ENCODE measurements around the gene INO80D. TPM values are rescaled to one million over a fixed set of nuclear protein-coding genes. Genes with fewer than 3 reads are reported as not detected.

INO80D gene
- total RNA-seq, 1 donor from 2014 or later = 29.4 TPM

DNA sequence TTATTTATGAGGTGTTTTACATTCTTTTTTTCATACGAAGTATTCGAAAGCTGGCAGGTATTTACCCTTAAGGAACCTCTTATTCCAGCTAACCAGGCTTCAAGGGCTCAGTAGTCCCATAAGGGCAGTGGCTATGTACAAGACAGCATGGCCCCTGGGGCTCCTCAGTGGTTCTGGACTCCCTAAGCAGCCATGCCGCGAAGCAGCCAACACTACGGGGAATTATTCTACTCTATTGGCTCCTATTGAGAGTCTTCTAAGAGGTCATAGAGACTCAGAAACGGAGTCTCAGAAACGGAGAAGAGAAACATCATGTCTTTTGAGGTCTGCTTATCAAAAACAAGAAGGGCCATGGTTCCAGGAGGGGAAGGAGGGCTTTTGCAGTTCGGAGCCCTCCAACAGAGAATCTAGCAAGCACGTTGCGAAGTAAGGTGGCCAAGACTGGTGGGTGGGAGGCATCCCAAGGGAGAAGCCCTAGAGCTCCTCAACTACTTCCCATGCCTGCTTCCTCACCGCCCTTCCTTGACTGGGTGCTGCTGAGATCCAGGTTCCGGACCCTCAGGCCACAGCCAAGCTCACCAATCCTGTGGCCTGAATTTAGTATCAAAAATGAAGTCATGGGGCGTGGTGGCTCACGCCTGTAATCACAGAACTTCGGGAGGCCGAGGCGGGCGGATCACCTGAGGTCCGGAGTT lies 109.7 kb downstream of the INO80D start:
- Histone ChIP-seq H3K4me3 (no peak overlapping the region), H3K27ac (no peak overlapping the region), H3K27me3 (no peaks in the 10 kb centered on the region), H3K36me3 (no peaks in the 10 kb centered on the region), H3K9me3 (no peaks in the 10 kb centered on the region), H3K4me1 (peaks cover 11% of the 10 kb centered on the region)
- no peak for DNase-seq
- TF ChIP-seq, protein P1, sequence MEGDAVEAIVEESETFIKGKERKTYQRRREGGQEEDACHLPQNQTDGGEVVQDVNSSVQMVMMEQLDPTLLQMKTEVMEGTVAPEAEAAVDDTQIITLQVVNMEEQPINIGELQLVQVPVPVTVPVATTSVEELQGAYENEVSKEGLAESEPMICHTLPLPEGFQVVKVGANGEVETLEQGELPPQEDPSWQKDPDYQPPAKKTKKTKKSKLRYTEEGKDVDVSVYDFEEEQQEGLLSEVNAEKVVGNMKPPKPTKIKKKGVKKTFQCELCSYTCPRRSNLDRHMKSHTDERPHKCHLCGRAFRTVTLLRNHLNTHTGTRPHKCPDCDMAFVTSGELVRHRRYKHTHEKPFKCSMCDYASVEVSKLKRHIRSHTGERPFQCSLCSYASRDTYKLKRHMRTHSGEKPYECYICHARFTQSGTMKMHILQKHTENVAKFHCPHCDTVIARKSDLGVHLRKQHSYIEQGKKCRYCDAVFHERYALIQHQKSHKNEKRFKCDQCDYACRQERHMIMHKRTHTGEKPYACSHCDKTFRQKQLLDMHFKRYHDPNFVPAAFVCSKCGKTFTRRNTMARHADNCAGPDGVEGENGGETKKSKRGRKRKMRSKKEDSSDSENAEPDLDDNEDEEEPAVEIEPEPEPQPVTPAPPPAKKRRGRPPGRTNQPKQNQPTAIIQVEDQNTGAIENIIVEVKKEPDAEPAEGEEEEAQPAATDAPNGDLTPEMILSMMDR (IDR thresholded peaks at IDR 0.05) = no peak
- no peak for ATAC-seq
- intact Hi-C loops (cut with DNase I) = no loop called here

DNA sequence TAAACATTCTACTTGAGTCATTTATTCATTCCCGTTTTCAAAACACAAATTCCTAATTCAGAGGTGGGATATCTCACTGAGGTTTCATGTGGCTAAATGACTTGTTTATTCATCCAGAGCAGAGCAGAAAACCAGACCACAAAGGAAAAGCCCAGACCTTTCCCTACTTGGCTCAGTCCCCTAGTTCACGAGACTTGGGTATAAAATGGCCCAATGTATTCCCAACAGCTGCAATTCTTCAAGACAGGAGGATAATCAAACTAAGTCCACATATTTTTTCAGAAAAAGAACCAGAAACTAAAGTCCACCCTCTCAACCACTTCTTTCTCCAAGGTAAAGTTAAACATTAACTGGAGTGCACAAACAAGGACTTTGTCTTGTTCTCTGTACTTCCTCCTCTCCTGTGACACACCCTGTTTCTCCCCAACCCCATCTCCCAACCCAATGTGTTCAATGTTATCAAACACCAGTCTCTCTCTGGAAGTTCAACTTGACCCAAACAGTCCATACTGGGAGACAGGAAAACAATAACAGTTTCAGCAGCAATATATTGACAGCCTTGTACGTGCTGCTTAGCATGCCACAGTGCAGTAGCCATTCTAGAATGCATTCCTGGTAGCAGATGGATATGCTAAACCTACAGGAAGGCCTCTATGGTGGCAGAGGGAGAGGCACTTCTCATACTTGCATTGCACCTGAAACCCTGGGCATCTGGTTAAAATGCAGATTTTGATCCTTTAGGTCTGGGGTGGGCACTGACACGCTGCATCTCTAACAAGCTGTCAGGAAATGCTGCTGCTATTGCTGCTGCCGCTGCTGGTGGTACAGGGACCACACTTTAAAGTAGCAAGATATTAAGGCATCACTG lies 110.7 kb downstream of the INO80D start:
- DNase-seq (no peak), ATAC-seq (peak; percentile 85)
- Histone ChIP-seq H3K36me3 (no peaks in the 10 kb centered on the region), H3K27me3 (no peaks in the 10 kb centered on the region), H3K9me3 (no peaks in the 10 kb centered on the region), H3K4me3 (no peak overlapping the region), H3K27ac (peak overlapping the region; percentile 8), H3K4me1 (peaks cover 11% of the 10 kb centered on the region)
- TF ChIP-seq, protein P1 (IDR thresholded peaks at IDR 0.05) = no peak
- intact Hi-C loops (cut with DNase I) = no loop called here

DNA sequence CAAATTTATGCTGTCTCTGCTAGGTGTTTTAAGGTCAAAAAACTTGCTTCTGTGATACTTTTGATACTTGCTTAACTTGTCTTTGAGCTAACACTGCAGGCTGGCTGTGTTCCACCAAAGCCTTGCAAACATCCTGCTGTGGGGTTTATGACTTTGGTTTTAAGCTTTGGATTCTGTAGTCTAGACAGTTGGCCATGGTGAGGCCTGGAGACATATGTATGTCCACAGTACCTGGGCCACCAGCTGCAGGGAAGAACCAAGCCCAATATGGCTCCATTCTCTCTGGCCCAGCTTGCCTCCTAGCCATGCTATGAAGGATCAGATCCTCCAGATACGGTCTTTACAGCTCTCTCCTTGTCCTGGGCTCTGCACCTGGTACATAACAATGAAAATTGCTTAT lies 113.9 kb downstream of the INO80D start:
- TF ChIP-seq, protein P1 (IDR thresholded peaks at IDR 0.05) = no peak
- DNase-seq (no peak), ATAC-seq (peak; percentile 7)
- no peak overlapping the region for H3K4me3 ChIP-seq
- H3K27me3 ChIP-seq = no peaks in the 10 kb centered on the region
- no peaks in the 10 kb centered on the region for H3K9me3 ChIP-seq
- no peaks in the 10 kb centered on the region for H3K36me3 ChIP-seq
- H3K27ac ChIP-seq = no peak overlapping the region
- peaks cover 11% of the 10 kb centered on the region for H3K4me1 ChIP-seq
- intact Hi-C loops (cut with DNase I) = no loop called here

DNA sequence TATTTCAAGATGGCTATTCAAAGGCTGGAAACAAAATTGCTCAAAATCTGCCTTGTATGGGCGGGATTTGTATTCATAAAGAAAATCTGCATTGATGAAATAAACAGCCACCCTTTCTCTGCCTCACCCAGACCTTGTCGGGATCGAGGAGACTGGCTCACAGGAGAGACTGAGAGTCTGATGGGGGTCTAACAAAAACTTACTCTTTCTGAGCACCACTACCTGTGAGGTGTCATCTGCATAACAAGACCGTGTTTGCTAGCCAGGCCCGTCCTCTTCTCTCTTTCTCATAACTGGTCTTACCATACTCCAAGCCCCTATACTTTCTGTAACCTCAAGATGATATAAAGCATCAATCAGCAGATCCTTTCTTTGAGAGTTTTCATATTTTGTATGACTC lies 115.6 kb downstream of the INO80D start:
- H3K36me3 ChIP-seq = no peaks in the 10 kb centered on the region
- ATAC-seq (no peak), DNase-seq (no peak)
- TF ChIP-seq, protein P1 (IDR thresholded peaks at IDR 0.05) = no peak
- peaks cover 6% of the 10 kb centered on the region for H3K4me1 ChIP-seq
- no peak overlapping the region for H3K4me3 ChIP-seq
- H3K27ac ChIP-seq = no peak overlapping the region
- no peaks in the 10 kb centered on the region for H3K9me3 ChIP-seq
- intact Hi-C loops (cut with DNase I) = no loop called here
- no peaks in the 10 kb centered on the region for H3K27me3 ChIP-seq

DNA sequence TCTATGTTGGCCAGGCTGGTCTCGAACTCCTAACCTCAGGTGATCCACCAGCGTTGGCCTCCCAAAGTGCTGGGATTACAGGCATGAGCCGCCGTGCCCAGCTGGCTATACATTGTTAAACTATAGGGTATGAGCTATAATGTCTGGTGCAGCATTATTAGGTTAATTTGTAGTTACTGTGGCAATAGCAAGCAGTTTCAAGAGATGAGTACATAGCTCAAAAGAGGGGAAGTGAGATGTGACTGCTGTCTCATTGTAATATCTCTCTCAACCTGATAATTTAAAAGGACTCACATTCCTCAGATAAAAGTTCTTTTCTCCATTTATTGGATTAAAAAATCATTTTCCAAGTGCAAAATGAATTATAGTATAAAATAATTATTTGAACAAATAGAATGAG lies 116.4 kb downstream of the INO80D start:
- TF ChIP-seq, protein P1 (IDR thresholded peaks at IDR 0.05) = no peak
- Histone ChIP-seq H3K4me1 (no peaks in the 10 kb centered on the region), H3K9me3 (no peaks in the 10 kb centered on the region), H3K36me3 (no peaks in the 10 kb centered on the region), H3K27me3 (no peaks in the 10 kb centered on the region), H3K27ac (no peak overlapping the region), H3K4me3 (no peak overlapping the region)
- ATAC-seq = no peak
- intact Hi-C loops (cut with DNase I) = no loop called here
- no peak for DNase-seq
